MCF 10A (cell line): ENCODE measurements around the gene KNCN. TPM values are rescaled to one million over a fixed set of nuclear protein-coding genes. Genes with fewer than 3 reads are reported as not detected.
A peak's percentile ranks its signal among the peaks of the same experiment; 100 is the strongest.

Experiments used
- BruUV-seq: library from RNA; stranded (reverse); fragments of 400-500 nt; replicated peaks from 2 replicates; lab custom pipeline; 2021; lab: Mats Ljungman, UMichigan
- CTCF ChIA-PET: fragments of 300-600 bp; sonication (Branson Sonifier 250); formaldehyde crosslinking; extraction: SDS; loops from one replicate; lab custom pipeline; 2021; ENCODE audit warnings: antibody characterized with exemption, inconsistent platforms; lab: Yijun Ruan, JAX
- POLR2A ChIA-PET: fragments of 300-600, 350-650 bp; sonication (Branson Sonifier 250); formaldehyde crosslinking; extraction: SDS; loops from one replicate; lab custom pipeline; 2020; ENCODE audit warnings: antibody characterized with exemption, inconsistent platforms; lab: Yijun Ruan, JAX
- DNase-seq: peaks from one replicate; pipeline ENCODE4 v3.0.0-alpha.2; 2018; ENCODE audit not compliant: unreplicated experiment
- H3K27ac Mint-ChIP-seq: one replicate; pipeline ENCODE4 v1.8.0; 2022; ENCODE audit warnings: mild to moderate bottlenecking, low read depth, mixed read lengths; ENCODE audit not compliant: unreplicated experiment
- H3K27me3 Mint-ChIP-seq: one replicate; pipeline ENCODE4 v1.8.0; 2022; ENCODE audit warnings: mixed read lengths; ENCODE audit not compliant: insufficient read depth, unreplicated experiment
- H3K36me3 Mint-ChIP-seq: one replicate; pipeline ENCODE4 v1.8.0; 2022; ENCODE audit warnings: mild to moderate bottlenecking, moderate library complexity, mixed read lengths; ENCODE audit not compliant: insufficient read depth, unreplicated experiment
- H3K4me1 Mint-ChIP-seq: one replicate; pipeline ENCODE4 v1.8.0; 2022; ENCODE audit warnings: mixed read lengths; ENCODE audit not compliant: insufficient read depth, unreplicated experiment
- H3K4me3 Mint-ChIP-seq: one replicate; pipeline ENCODE4 v1.8.0; 2022; ENCODE audit warnings: mild to moderate bottlenecking, moderate library complexity, mixed read lengths; ENCODE audit not compliant: unreplicated experiment
- H3K9me3 Mint-ChIP-seq: one replicate; pipeline ENCODE4 v1.8.0; 2022; ENCODE audit warnings: mixed read lengths; ENCODE audit not compliant: unreplicated experiment
- CTCF ChIP-seq: fragments of 200-600 bp; IDR thresholded peaks from one replicate; pipeline ENCODE4 v1.8.0; 2022; ENCODE audit warnings: antibody characterized with exemption, mild to moderate bottlenecking; ENCODE audit not compliant: unreplicated experiment
- intact Hi-C: fragments of 100-400 bp; cut with micrococcal nuclease; formaldehyde crosslinking; loops from 2 replicates; pipeline ENCODE4 v1.14.1; 2022
- total RNA-seq: library from RNA; stranded (reverse); gene quantifications from 2 replicates; pipeline ENCODE4 v1.2.3, GENCODE V29; 2022

The KNCN gene
- total RNA-seq, 1 experiment from 2014 or later, result not detected

- POLR2A ChIA-PET, result no interaction called here
- Mint-ChIP-seq H3K36me3 (no peaks in the 10 kb centered on the region), H3K27ac (no peak overlapping the region), H3K9me3 (no peaks in the 10 kb centered on the region), H3K4me3 (no peak overlapping the region), H3K27me3 (no peaks in the 10 kb centered on the region), H3K4me1 (peaks cover 52% of the 10 kb centered on the region)
- no TSS peak for BruUV-seq
- TF ChIP-seq CTCF, result no peak
- intact Hi-C loops, result no loop called here
- CTCF ChIA-PET, result interaction anchor here (0.6 to 4.3 kb wide), 7 partner anchors 9 to 339 kb away, joined by 3 to 41 read pairs (median 8); no protein-coding TSS in a partner anchor
- peak; percentile 76 for DNase-seq
Measured at GRCh38 chr1:46520063-46520911, 31.2 kb downstream of the KNCN start.

DNA sequence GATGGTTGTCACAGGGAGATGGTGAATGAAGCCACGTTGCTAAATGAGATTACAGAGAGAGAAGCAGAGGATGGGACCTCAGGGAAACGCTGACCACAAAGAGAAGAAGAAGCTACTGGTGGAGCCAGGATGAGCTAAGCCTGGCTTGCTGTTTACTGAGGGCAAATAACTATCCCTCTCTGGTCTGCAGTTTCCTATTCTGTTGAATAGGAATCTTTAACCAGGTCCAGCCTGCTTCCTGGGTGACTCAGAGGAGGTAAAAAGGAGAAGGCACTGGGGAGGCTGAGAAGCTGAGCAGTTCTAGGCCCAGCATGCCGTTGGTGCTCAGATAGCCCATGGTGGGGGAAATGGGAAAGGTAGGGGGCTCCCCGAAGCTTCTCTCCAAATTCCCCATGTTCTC, 32.2 kb downstream of the KNCN start:
- no peaks in the 10 kb centered on the region for H3K27me3 Mint-ChIP-seq
- no TSS peak for BruUV-seq
- ChIA-PET POLR2A (no interaction called here), CTCF (interaction anchor here (1.1 to 2.9 kb wide), 5 partner anchors 8 to 72 kb away, joined by 3 to 17 read pairs (median 8); no protein-coding TSS in a partner anchor)
- no peak for TF ChIP-seq CTCF
- no peak overlapping the region for H3K27ac Mint-ChIP-seq
- H3K36me3 Mint-ChIP-seq, result no peaks in the 10 kb centered on the region
- no peaks in the 10 kb centered on the region for H3K9me3 Mint-ChIP-seq
- DNase-seq, result no peak
- peaks cover 52% of the 10 kb centered on the region for H3K4me1 Mint-ChIP-seq
- intact Hi-C loops, result no loop called here
- H3K4me3 Mint-ChIP-seq, result no peak overlapping the region

GRCh38 chr1:46517932-46518498, 33.4 kb downstream of the KNCN start:
- Mint-ChIP-seq H3K9me3 (no peaks in the 10 kb centered on the region), H3K4me1 (peaks cover 46% of the 10 kb centered on the region), H3K27ac (no peak overlapping the region), H3K36me3 (no peaks in the 10 kb centered on the region), H3K27me3 (no peaks in the 10 kb centered on the region), H3K4me3 (no peak overlapping the region)
- no peak for DNase-seq
- intact Hi-C loops, result no loop called here
- ChIA-PET CTCF (interaction anchor here (0.7 to 2.9 kb wide), 10 partner anchors 9 to 71 kb away, joined by 3 to 17 read pairs (median 5); a partner anchor contains a TSS), POLR2A (no interaction called here)
- TF ChIP-seq CTCF, result no peak
- no TSS peak for BruUV-seq

- DNase-seq, result peak; percentile 88
- CTCF ChIA-PET, result interaction anchor here (0.6 to 2.4 kb wide), 10 partner anchors 10 to 41 kb away, joined by 3 to 17 read pairs (median 5); a partner anchor contains a TSS
- no peak for TF ChIP-seq CTCF
- no TSS peak for BruUV-seq
- Mint-ChIP-seq H3K36me3 (no peaks in the 10 kb centered on the region), H3K27ac (no peak overlapping the region), H3K9me3 (no peaks in the 10 kb centered on the region), H3K4me3 (no peak overlapping the region), H3K4me1 (peaks cover 37% of the 10 kb centered on the region), H3K27me3 (no peaks in the 10 kb centered on the region)
- POLR2A ChIA-PET, result interaction anchor here (1.0 kb wide), 1 partner anchor 9 kb away, joined by 3 read pairs; no protein-coding TSS in a partner anchor
- intact Hi-C loops, result no loop called here
Measured at GRCh38 chr1:46517010-46517600, 34.3 kb downstream of the KNCN start.
